GM18867 (cell line): ENCODE measurements around the gene ARHGEF19.
"Not testable (repeated sequence)": the region's sequence is repeated elsewhere in the genome, so short reads cannot be mapped to it uniquely, and the experiment has no call there.

Experiments used
- ATAC-seq: cut with Tn5 transposase; IDR thresholded peaks from one replicate; pipeline ENCODE4 v1.9.1; 2021; ENCODE audit warnings: mild to moderate bottlenecking, moderate library complexity; ENCODE audit not compliant: unreplicated experiment

ARHGEF19 gene

GRCh38 chr1:16205891-16206546 is 6.4 kb downstream of the ARHGEF19 start:
- no peak for ATAC-seq

- no peak for ATAC-seq
Observed at GRCh38 chr1:16205334-16205671, 7.1 kb downstream of the ARHGEF19 start.

DNA sequence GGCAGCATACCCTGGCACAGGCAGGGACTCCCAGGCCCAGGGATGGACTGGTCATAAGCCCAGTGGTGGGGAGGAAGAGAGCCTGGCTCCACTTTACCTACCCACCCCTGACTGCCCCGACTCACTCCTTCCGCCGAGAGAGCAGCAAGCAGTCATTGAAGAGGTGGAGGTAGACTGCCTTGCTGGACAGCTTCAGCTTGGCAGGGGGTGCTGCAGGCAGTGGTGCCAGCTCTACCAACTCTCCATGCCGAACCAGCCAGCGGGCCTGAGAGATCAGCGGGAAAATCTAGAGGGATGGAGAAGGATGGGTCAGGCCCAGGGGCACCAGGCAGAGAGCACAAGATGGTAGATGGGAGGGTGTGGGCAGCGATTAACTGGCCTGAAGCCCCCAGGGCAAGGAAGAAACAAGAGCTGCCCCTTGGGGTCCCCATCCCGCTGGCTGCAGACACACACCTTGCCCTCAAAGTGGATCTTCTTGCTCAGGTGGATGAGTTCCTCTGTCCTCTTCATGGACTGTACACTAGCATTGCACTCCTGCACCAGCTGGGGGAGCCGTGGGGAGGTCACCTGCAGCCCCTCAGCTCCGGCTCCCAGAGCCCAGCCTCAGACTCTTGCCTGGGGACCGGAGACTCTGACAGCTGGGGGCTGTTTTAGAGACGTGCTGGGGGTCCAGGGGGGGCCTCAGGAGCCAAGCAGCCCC is 7.7 kb downstream of the ARHGEF19 start:
- ATAC-seq: no peak

DNA sequence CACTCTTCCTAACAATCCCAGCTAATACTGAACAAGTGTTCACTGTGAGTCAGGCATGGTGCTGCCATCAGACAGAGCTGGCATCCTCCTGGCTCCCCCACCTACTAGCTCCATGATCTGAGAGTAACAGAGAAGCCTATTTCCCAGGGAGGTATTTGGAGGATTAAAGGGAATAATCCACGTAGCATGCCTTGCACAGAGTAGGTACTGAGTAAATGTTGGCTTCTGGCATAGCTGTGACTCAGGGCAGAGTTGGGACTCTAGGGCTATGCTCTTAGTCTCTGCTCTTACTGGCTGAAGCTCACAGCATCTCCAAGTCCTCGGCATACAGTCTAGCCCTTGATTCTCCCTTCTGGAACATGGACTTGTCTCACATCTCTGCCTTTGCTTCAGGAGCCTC is 8.2 kb downstream of the ARHGEF19 start:
- no peak for ATAC-seq

DNA sequence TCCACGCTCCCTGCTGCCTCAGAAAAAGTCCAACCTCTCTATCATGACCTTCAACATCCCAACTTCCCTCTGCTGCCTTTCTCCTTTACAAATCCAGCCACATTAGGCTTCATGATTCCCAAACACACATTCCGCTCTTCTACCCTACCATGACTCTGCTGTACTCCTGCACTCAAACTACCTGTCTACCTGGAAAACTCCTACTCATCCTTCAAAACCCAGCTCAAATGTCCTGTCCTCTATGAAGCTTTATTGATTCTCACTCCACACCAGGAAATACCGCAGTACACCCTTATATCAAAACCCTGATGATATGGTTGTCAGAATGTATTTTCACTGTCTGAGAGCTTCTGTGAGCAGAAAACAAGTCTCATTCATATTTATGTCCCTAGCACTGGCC is 8.9 kb downstream of the ARHGEF19 start:
- no peak for ATAC-seq

DNA sequence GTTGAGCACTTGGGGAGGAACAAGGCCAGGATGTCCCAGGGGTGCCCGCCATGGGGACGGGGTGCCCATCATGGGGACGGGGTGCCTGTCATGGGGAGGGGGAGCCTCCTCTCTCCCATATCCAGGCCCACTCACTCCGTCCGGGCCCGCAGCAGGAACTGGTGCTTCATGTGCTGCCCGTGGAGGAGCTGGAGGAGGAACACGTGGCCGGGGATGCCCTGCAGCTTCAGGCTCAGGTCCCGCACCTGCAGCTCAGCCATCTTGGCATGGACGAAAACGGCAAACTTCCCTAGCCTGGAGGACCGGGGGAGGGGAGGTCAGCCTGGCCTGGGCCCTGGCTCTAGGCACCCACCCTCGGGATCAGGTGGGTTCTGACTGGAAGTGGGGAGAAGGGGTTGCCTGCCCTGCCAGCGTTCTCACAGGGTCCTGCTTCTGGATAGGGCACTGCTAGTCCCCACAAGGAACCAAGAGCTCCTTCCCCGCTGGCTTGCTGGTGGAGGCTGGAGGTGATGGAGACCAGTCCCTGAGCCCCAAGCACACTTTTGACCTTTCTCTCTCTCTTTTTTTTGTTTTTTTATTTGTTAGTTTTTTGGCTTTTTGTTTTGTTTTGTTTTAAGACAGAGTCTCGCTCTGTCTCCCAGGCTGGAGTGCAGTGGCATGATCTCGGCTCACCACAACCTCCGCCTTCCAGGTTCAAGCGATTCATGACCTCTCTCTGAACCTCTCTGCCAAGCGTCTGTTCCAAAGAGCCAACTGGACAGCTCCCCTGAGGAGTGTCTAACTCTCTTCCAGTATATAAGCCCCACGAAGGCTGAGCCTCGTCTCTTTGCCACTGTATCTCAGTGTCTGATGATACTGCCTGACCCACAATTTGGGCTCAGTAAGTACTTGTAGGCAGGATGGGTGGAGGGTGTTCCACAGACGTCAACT is 9.9 kb downstream of the ARHGEF19 start:
- ATAC-seq: no peak

DNA sequence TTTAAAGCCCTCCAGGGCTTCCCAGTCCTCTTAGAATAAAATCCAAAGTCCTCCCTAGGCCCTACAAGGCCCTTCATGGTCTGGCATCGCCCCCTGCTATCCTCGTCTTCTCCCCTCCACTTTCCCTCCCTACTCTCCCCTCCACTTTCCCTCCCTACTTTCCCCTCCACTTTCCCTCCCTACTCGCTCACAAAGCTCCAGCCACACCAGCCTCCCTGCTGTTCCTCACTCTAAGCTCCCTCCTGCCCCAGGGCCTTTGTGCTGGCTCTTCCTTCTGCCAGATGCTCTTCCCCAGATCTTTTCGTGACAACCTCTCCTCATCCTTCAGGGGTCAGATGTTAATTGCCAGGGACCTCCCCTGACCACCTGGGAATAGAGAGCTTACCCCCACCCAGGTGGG is 12.8 kb downstream of the ARHGEF19 start:
- no peak for ATAC-seq

GRCh38 chr1:16199157-16199501 is 13.3 kb downstream of the ARHGEF19 start:
- ATAC-seq: no peak

DNA sequence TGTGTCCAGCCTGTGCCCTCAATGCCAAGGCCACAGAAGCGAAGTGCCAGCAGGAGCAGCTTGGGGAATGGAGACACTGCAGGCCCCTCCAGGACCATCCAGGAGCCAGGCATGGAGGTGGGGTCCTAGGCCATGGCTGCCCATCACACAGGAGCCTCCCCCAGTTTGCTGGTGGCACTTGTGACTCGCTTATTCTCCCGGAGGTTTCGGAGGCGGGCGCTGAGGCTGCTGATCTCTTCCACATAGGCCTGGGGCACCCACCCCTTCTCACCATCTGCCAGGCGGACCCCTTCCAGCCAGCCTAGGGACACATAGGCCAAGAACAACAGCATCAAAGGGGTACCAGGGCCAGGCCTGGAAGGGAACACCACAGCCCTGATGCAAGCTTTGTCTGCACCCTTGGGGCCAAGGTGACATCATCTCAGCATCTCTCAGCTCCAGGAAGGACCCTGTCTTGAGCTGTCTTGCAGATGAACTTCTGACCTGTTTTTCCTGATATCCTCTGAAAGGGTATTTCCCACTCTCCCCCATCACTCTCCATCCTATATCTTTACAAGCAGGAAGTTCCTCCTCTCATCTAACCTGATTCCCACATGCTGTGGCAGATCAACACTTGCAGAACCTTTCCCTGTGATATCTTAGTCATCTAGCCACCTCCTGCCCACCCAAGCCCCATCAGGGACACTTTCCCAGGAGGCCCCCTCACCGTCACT is 13.9 kb downstream of the ARHGEF19 start:
- no peak for ATAC-seq

GRCh38 chr1:16196874-16197273 is 15.6 kb downstream of the ARHGEF19 start:
- no peak for ATAC-seq

GRCh38 chr1:16196139-16196538 is 16.3 kb downstream of the ARHGEF19 start:
- not testable (repeated sequence) for ATAC-seq

DNA sequence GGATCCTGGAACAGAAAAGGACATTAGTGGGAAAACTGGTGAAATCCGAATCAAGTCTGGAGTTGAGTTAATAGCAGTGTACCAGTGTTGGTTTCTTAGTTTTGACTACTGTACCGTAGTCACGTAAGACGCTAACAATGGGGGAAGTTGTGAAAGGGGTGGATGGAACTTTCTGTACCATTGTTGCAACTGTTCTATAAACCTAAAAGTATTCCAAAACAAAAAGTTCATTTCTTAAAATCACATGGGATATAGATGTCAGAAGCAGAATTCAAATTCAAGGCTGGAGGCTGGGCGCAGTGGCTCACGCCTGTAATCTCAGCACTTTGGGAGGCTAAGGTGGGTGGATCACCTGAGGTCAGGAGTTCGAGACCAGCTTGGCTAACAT is 16.9 kb downstream of the ARHGEF19 start:
- no peak for ATAC-seq

- ATAC-seq: no peak
Observed at GRCh38 chr1:16191916-16192546, 20.4 kb downstream of the ARHGEF19 start.

DNA sequence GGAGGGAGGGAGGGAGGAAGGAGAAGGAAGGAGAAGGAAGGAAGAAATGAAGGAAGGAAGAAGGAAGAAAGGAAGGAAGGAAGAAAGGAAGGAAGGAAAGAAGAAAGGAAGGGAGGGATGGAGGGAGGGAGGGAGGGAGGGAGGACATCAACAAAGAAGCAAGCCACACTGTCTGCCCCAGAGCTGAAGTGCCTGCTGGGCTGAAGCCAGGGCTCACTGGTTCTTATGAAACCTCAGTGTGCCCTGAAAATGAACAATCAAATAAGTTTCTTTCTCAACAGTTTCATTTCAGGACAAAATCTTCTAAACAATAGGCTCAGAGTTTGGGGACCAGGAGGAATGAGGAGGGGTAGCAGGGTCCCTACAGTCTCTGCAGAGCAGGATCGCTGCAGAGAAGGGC is 21.1 kb downstream of the ARHGEF19 start:
- no peak for ATAC-seq

DNA sequence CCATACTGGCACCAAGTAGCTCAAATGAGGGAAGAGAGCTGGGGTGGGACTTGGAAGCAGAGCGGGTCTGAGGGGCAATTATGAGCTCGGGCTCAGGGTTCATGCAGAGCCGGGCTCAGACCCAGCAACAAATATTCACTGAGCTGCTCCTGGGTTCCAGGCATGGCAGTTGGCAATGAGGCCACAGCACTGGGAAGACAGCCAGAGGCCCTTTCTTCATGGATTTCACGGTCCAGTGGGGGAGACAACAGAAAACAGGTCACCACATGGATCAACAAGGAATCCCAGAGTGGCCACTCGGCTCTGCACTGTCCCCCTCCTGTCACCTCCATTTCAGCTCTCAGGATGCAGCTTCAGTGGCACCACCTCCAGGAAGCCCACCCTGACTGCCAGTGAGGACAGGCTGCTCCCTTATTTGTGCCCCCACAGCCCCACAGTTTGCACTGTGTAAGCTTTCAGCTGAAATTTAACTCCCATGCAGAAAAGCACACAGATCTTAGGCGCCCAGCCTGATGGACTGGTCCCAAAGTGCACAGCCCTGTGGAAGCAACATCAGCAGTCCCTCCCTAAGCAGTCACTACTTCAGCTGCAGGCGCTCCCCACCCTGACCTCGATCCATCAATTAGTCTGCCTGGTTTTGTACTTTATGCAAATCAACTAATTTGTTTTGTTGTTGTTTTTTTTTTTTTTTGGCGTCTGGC is 22.4 kb downstream of the ARHGEF19 start:
- ATAC-seq: no peak

DNA sequence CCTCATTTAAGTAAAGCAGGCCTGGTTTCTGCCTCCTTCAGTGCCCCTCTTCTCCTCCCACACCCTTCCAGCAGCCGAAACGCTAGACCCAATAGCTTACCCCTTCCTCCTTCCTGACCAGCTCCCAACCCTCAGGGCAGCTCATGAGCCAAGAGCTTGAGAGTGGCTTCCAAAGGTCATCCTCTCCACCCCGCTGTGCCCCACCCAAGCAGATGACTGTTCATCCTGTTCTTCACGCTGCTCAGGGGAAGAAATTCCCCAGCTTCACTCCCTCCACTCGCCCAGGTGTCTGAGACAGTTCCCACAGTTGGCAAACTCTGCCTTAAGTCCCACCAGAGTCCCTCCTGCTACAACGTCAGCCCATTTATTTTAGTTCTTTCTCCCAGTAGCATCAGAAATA is 23.4 kb downstream of the ARHGEF19 start:
- ATAC-seq: no peak

DNA sequence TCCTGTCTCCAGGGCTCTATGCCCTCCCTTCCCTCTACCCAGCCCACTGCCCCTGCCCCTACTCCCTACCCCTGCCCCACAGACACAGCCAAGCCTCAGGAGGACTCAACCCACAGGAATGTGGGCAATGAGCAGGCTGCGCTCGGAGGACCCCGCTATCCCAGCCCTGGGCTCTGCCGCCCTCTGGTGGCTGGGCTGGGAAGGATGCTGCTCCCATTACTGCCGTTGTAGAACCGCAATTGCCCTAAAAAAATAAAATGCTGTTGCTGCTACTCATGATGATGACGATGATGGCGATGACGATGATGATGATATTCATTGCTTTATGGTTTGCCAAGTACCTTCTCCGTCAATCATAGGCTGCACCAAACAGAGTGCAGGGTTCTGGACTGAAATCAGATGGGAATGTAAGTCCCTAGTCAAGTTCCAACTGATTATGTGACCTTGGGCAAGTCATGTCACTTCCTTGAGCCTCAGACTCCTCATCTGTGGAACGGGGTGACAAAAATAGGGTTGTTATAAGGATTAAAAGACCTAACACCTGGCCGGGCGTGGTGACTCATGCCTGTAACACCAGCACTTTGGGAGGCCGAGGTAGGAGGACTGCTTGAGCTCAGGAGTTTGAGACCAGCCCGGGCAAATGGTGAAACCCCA is 24.6 kb downstream of the ARHGEF19 start:
- no peak for ATAC-seq

- ATAC-seq: no peak
Observed at GRCh38 chr1:16186655-16187235, 25.7 kb downstream of the ARHGEF19 start.

GRCh38 chr1:16184557-16185303 is 27.7 kb downstream of the ARHGEF19 start:
- ATAC-seq: no peak
